WTC11 (cell line): ENCODE data around the gene COPB2.

Experiments
- ATF1 ChIP-seq: sonication (generic); formaldehyde crosslinking; IDR thresholded peaks from 2 replicates; pipeline ENCODE4 v1.8.1; 2023; ENCODE audit warnings: mild to moderate bottlenecking, moderate library complexity, missing genetic modification reagents
- ATF6 ChIP-seq: sonication (generic); formaldehyde crosslinking; IDR thresholded peaks from 2 replicates; pipeline ENCODE4 v1.8.1; 2023; ENCODE audit warnings: mild to moderate bottlenecking, missing genetic modification reagents
- CTCF ChIP-seq: fragments of 200-600 bp; IDR thresholded peaks from 2 replicates; pipeline ENCODE4 v1.8.0; 2022; ENCODE audit warnings: antibody characterized with exemption
- NFYB ChIP-seq: sonication (generic); formaldehyde crosslinking; conservative IDR thresholded peaks from 2 replicates; pipeline ENCODE4 v1.8.0; 2022; ENCODE audit warnings: low read depth, missing genetic modification reagents
- USF2 ChIP-seq: sonication (generic); formaldehyde crosslinking; IDR thresholded peaks from 2 replicates; pipeline ENCODE4 v1.8.1; 2023; ENCODE audit warnings: mild to moderate bottlenecking, missing genetic modification reagents, moderate library complexity
- ZNF121 ChIP-seq: sonication (generic); formaldehyde crosslinking; IDR thresholded peaks from 2 replicates; pipeline ENCODE4 v1.8.0; 2023; ENCODE audit warnings: missing genetic modification reagents

DNA sequence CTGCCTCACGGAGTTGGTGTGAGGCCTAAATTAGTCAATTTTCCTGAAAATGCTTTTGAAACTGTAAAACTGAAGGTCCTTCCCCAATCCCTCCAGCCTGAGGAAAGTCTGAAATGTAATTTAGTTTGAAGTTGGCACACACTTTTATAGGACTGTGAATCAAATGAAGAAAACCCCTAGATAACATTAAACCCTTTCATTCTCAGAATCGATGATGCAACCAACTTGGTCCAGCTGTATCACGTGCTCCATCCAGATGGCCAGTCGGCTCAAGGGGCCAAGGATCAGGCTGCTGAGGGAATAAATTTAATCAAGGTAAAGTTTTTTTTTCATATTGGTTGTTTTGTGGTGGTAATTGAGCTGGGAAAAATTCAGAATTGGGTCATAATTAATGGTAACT, 34.0 kb downstream of the COPB2 start:
- TF ChIP-seq NFYB (CRISPR knock-in tag) (no peak), ZNF121 (no peak), ATF6 (CRISPR knock-in tag) (no peak), USF2 (CRISPR knock-in tag) (no peak), CTCF (no peak), ATF1 (no peak)
